ENCODE measurements around the gene LRRC14B.
"Not testable (repeated sequence)": the region's sequence is repeated elsewhere in the genome, so short reads cannot be mapped to it uniquely, and the experiment has no call there.

DNA sequence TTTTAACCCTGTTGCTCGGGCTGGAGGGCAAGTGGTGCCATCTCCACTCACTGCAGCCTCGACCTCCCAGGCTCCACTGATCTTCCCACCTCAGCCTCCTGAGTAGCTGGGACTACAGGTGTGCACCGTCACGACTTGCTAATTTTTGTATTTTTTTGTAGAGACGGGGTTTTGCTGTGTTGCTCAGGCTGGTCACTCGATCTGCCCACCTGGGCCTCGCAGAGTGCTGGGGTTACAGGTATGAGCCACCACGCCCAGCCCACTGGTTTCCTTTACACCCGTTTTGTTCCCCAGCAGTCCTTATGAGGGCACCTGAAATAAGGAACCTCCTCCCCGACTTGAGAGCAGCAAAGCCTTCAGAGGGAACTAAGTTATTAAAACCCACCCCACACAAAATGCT lies 24.8 kb downstream of the LRRC14B start:
- TF ChIP-seq, protein P1, sequence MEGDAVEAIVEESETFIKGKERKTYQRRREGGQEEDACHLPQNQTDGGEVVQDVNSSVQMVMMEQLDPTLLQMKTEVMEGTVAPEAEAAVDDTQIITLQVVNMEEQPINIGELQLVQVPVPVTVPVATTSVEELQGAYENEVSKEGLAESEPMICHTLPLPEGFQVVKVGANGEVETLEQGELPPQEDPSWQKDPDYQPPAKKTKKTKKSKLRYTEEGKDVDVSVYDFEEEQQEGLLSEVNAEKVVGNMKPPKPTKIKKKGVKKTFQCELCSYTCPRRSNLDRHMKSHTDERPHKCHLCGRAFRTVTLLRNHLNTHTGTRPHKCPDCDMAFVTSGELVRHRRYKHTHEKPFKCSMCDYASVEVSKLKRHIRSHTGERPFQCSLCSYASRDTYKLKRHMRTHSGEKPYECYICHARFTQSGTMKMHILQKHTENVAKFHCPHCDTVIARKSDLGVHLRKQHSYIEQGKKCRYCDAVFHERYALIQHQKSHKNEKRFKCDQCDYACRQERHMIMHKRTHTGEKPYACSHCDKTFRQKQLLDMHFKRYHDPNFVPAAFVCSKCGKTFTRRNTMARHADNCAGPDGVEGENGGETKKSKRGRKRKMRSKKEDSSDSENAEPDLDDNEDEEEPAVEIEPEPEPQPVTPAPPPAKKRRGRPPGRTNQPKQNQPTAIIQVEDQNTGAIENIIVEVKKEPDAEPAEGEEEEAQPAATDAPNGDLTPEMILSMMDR (IDR thresholded peaks at IDR 0.05): not testable (repeated sequence)
- not testable (repeated sequence) for TF ChIP-seq POLR2A (IDR thresholded peaks at IDR 0.05)

Measured in thyroid gland (tissue), 4 donors.